GM13976 (cell line): ENCODE measurements around the gene WRAP53.

Source experiments
- DNase-seq: peaks from one replicate; pipeline ENCODE4 v3.0.0; 2012; ENCODE audit warnings: low spot score
- in situ Hi-C: fragments of 300-500 bp; cut with MboI; formaldehyde crosslinking; loops from one replicate; pipeline ENCODE4 v1.12.0; 2022; ENCODE audit warnings: low sequenced_read_pairs, mixed read lengths, inconsistent platforms; ENCODE audit not compliant: unreplicated experiment
- TF ChIP-seq, protein P1 (sequence below): IDR thresholded peaks from 2 replicates; pipeline ENCODE4 v1.5.1; 2012; ENCODE audit warnings: borderline replicate concordance, mild to moderate bottlenecking; ENCODE audit not compliant: insufficient read depth; ENCODE audit errors: extremely low read depth, missing control alignments, control extremely low read depth

Gene WRAP53

GRCh38 chr17:7707858-7708750, 19.8 kb downstream of the WRAP53 start:
- DNase-seq = no peak
- TF ChIP-seq, protein P1, sequence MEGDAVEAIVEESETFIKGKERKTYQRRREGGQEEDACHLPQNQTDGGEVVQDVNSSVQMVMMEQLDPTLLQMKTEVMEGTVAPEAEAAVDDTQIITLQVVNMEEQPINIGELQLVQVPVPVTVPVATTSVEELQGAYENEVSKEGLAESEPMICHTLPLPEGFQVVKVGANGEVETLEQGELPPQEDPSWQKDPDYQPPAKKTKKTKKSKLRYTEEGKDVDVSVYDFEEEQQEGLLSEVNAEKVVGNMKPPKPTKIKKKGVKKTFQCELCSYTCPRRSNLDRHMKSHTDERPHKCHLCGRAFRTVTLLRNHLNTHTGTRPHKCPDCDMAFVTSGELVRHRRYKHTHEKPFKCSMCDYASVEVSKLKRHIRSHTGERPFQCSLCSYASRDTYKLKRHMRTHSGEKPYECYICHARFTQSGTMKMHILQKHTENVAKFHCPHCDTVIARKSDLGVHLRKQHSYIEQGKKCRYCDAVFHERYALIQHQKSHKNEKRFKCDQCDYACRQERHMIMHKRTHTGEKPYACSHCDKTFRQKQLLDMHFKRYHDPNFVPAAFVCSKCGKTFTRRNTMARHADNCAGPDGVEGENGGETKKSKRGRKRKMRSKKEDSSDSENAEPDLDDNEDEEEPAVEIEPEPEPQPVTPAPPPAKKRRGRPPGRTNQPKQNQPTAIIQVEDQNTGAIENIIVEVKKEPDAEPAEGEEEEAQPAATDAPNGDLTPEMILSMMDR = no peak
- in situ Hi-C loops = no loop called here

- in situ Hi-C loops = no loop called here
- no peak for DNase-seq
- TF ChIP-seq, protein P1 = no peak
These were observed 20.8 kb downstream of the WRAP53 start for GRCh38 chr17:7709031-7709430.

GRCh38 chr17:7710301-7710700, 22.0 kb downstream of the WRAP53 start:
- in situ Hi-C loops = no loop called here
- TF ChIP-seq, protein P1 = no peak

DNA sequence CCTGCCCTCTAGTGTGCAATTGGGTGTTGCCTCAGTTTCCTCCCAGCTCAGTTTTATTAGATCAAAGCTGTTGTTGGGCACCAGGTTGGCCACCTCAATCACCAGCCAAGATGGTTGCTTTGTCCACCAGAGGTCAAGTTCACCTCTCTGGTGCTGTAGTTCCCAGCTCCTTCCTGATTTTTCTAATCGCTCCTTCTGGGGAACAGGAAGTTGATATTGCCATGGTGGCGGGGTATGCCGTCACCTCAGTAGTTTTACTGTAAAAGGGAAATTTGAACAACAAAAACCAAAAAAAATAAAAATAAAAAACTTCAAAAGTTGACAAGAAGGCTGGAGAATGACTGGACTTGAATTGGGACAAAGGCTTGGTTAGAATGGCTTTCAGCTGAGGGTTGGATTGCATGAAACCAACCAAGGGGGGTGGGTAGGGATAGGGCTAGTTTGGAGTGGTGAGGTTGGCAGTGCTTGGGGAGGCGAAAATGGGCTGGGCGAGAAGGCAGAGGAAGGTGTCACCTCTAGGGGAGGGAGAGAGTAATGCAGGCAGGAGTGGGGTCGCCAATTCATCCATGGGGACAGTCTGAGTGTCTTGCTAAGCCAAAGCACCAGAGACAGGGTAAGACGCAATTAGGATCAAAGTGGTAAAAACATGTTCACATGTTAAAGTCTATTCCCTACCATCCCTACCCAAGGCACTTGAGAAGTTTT, 22.9 kb downstream of the WRAP53 start:
- in situ Hi-C loops = no loop called here
- TF ChIP-seq, protein P1 = no peak
- no peak for DNase-seq

More at GRCh38 chr17:7710301-7710700, 22.0 kb downstream of the WRAP53 start:
- no peak for DNase-seq

DNA sequence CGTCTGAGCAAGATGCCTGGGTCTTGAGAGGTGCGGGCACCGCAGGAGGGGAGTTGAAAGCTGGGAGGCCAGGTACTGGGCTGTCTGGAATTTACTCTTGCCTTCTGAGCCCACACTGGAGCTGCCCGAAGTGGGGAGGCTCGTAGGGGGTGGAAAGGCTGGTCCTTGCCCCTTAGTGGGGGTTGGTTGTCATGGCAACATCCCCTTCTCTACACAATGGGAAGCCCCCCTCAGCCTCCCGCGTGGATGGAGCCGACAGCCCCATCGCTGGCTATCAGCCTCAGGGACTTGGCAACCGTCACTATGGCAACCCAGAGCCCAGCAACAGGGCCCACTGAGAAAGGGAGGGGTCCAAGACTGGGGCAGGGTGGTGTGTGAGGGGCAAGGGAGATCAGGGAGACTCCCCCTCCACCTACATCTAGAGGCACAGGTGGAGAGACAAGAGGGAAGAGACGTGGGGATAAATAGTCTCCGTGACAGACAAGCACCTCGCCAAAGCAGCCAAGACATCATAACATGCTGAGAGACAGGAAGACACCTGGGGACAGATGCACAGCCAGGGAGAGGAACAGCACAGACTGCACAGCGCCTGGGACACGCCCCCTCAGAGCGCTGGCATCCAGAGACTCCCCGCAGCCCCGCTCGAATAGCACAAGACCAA, 24.0 kb downstream of the WRAP53 start:
- TF ChIP-seq, protein P1 = no peak
- no peak for DNase-seq
- in situ Hi-C loops = no loop called here

- TF ChIP-seq, protein P1 = no peak
- DNase-seq = no peak
- in situ Hi-C loops = no loop called here
These were observed 25.5 kb downstream of the WRAP53 start for GRCh38 chr17:7713782-7714181.
